ENCODE results near the gene NEK8.

GRCh38 chr17:28724500-28725165 lies 4.0 kb upstream of the NEK8 start:
- TF ChIP-seq, protein P1, sequence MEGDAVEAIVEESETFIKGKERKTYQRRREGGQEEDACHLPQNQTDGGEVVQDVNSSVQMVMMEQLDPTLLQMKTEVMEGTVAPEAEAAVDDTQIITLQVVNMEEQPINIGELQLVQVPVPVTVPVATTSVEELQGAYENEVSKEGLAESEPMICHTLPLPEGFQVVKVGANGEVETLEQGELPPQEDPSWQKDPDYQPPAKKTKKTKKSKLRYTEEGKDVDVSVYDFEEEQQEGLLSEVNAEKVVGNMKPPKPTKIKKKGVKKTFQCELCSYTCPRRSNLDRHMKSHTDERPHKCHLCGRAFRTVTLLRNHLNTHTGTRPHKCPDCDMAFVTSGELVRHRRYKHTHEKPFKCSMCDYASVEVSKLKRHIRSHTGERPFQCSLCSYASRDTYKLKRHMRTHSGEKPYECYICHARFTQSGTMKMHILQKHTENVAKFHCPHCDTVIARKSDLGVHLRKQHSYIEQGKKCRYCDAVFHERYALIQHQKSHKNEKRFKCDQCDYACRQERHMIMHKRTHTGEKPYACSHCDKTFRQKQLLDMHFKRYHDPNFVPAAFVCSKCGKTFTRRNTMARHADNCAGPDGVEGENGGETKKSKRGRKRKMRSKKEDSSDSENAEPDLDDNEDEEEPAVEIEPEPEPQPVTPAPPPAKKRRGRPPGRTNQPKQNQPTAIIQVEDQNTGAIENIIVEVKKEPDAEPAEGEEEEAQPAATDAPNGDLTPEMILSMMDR (conservative IDR thresholded peaks at IDR 0.05 in 1 of 2, IDR thresholded peaks at IDR 0.05 in 1 of 2; ENCODE audit: extremely low read depth in 1 of 2, insufficient read depth in 1 of 2, low read depth in 1 of 2, low read length in 2 of 2) = no peak
- no peak for TF ChIP-seq EZH2 (IDR thresholded peaks at IDR 0.05; ENCODE audit: borderline replicate concordance, low read length)

Data from mammary epithelial cell (primary cell).